ENCODE data around the gene CELF4. TPM values are rescaled to one million over a fixed set of nuclear protein-coding genes. Genes with fewer than 3 reads are reported as not detected.

CELF4 gene
- total and polyA plus RNA-seq, 10 of the 15 experiments (the other 5 are each of a cell fraction or from before 2014, with no cell fraction given): 0.03 to 0.32 TPM; not detected in 8

- TF ChIP-seq CUX1 (IDR thresholded peaks at IDR 0.05; ENCODE audit: insufficient replicate concordance, low read depth, low read length): no peak
- TF ChIP-seq CREB1 (IDR thresholded peaks at IDR 0.05; ENCODE audit: low read depth): no peak
- no peak for TF ChIP-seq ZNF592 (IDR thresholded peaks at IDR 0.05)
- no peak for TF ChIP-seq EGR1 (IDR thresholded peaks at IDR 0.05; ENCODE audit: borderline replicate concordance in 1 of 2, low read depth in 2 of 2, low read length in 2 of 2)
- TF ChIP-seq BACH1 (IDR thresholded peaks at IDR 0.05; ENCODE audit: borderline replicate concordance): no peak
- TF ChIP-seq ESRRA (IDR thresholded peaks at IDR 0.05; ENCODE audit: low read length): no peak
- no peak for TF ChIP-seq SIN3A (IDR thresholded peaks at IDR 0.05; ENCODE audit: low read depth, low read length)
- no peak for TF ChIP-seq ZBED1 (IDR thresholded peaks at IDR 0.05; ENCODE audit: borderline replicate concordance)
- no peak for TF ChIP-seq HCFC1 (IDR thresholded peaks at IDR 0.05; ENCODE audit: low read length)
- no peak for TF ChIP-seq ETV6 (conservative IDR thresholded peaks at IDR 0.05 in 1 of 2, IDR thresholded peaks at IDR 0.05 in 1 of 2; ENCODE audit: borderline replicate concordance in 1 of 2, low read depth in 1 of 2)
Observed at GRCh38 chr18:37249895-37250618, 315.5 kb downstream of the CELF4 start (continued).

Measured in GM12878 (cell line).